Liver (tissue), 3 donors: ENCODE data around the gene SLC8A2.

Experiments used
- EGR1 ChIP-seq, 2 donors: IDR thresholded peaks; 2 replicates each; pipeline ENCODE4 v1.6.1; 2016 to 2018; ENCODE audit warnings: antibody characterized with exemption in 2 of 2, low read depth in 2 of 2
- TAF1 ChIP-seq: conservative IDR thresholded peaks from 2 replicates; pipeline ENCODE4 v1.6.1; 2016; ENCODE audit warnings: antibody characterized with exemption, mild to moderate bottlenecking
- TF ChIP-seq, protein P1 (sequence below): fragments of 150-350 bp; IDR thresholded peaks from 2 replicates; pipeline ENCODE4 v1.5.1; 2017; ENCODE audit warnings: improper control_type of control experiment, low read depth, low read length; ENCODE audit not compliant: missing input control
- donor health status: healthy.
- donor health status: healthy.

- no peak for TF ChIP-seq EGR1 (IDR thresholded peaks at IDR 0.05; ENCODE audit: low read depth in 2 of 2)
- TF ChIP-seq, protein P1, sequence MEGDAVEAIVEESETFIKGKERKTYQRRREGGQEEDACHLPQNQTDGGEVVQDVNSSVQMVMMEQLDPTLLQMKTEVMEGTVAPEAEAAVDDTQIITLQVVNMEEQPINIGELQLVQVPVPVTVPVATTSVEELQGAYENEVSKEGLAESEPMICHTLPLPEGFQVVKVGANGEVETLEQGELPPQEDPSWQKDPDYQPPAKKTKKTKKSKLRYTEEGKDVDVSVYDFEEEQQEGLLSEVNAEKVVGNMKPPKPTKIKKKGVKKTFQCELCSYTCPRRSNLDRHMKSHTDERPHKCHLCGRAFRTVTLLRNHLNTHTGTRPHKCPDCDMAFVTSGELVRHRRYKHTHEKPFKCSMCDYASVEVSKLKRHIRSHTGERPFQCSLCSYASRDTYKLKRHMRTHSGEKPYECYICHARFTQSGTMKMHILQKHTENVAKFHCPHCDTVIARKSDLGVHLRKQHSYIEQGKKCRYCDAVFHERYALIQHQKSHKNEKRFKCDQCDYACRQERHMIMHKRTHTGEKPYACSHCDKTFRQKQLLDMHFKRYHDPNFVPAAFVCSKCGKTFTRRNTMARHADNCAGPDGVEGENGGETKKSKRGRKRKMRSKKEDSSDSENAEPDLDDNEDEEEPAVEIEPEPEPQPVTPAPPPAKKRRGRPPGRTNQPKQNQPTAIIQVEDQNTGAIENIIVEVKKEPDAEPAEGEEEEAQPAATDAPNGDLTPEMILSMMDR, result no peak
- no peak for TF ChIP-seq TAF1
Measured at GRCh38 chr19:47497821-47498520, 26.3 kb upstream of the SLC8A2 start.
